Right atrium auricular region (tissue), 2 donors: ENCODE measurements around the gene TUBE1. TPM values are rescaled to one million over a fixed set of nuclear protein-coding genes. Genes with fewer than 3 reads are reported as not detected.
"Not testable (repeated sequence)": the region's sequence is repeated elsewhere in the genome, so short reads cannot be mapped to it uniquely, and the experiment has no call there.

Experiments used
- DNase-seq: peaks from one replicate; pipeline ENCODE4 v3.0.0-alpha.2; 2019; ENCODE audit warnings: low spot score
- H3K27ac ChIP-seq, 2 donors: fragments of 200-600 bp; sonication (generic); 1 replicate in 1 of 2; 2 replicates in 1 of 2; pipeline ENCODE4 v1.5.1; 2016 to 2019
- H3K27me3 ChIP-seq, 2 donors: fragments of 200-600 bp; sonication (generic); one replicate each; pipeline versions ENCODE4 v1.5.1 to v1.6.0; 2017 to 2019
- H3K36me3 ChIP-seq: fragments of 200-600 bp; sonication (generic); one replicate; pipeline ENCODE4 v1.5.1; 2016
- H3K4me1 ChIP-seq, 2 donors: fragments of 200-600 bp; sonication (generic); one replicate each; pipeline versions ENCODE4 v1.5.1 to v1.6.0; 2017 to 2019
- H3K4me3 ChIP-seq, 2 donors: fragments of 200-600 bp; sonication (generic); 1 replicate in 1 of 2; 2 replicates in 1 of 2; pipeline ENCODE4 v1.5.1; 2017 to 2019; ENCODE audit warnings: mild to moderate bottlenecking in 1 of 2, moderate library complexity in 1 of 2
- H3K9me3 ChIP-seq, 2 donors: fragments of 200-600 bp; sonication (generic); one replicate each; pipeline ENCODE4 v1.5.1; 2019
- CTCF ChIP-seq, 2 donors: fragments of 200-600 bp; sonication (generic); IDR thresholded peaks; one replicate each; pipeline ENCODE4 v1.5.1; 2019; ENCODE audit warnings: antibody characterized with exemption in 2 of 2
- total RNA-seq, 2 donors: library from RNA; depleted of rRNA; stranded (reverse); fragments of >200 nt; gene quantifications; one replicate each; pipeline ENCODE4 v1.1.0, GENCODE V29; 2016

Gene TUBE1
- total RNA-seq, 2 donors from 2014 or later = 19.0 to 32.3 TPM

- no peak overlapping the region for H3K4me3 ChIP-seq
These were observed 36.9 kb downstream of the TUBE1 start for GRCh38 chr6:112050429-112050828.

GRCh38 chr6:112049996-112050395 is 37.3 kb downstream of the TUBE1 start:
- H3K4me3 ChIP-seq = no peak overlapping the region
- H3K27me3 ChIP-seq = no peaks in the 10 kb centered on the region
- H3K4me1 ChIP-seq = no peaks in the 10 kb centered on the region
- H3K36me3 ChIP-seq = no peaks in the 10 kb centered on the region
- TF ChIP-seq CTCF (IDR thresholded peaks at IDR 0.05) = no peak
- DNase-seq = no peak
- no peaks in the 10 kb centered on the region for H3K9me3 ChIP-seq
- no peak overlapping the region for H3K27ac ChIP-seq

More at GRCh38 chr6:112050429-112050828, 36.9 kb downstream of the TUBE1 start:
- Histone ChIP-seq H3K4me1 (no peaks in the 10 kb centered on the region), H3K9me3 (no peaks in the 10 kb centered on the region), H3K27me3 (no peaks in the 10 kb centered on the region), H3K36me3 (no peaks in the 10 kb centered on the region), H3K27ac (no peak overlapping the region)
- DNase-seq = no peak
- TF ChIP-seq CTCF (IDR thresholded peaks at IDR 0.05) = no peak

GRCh38 chr6:112049026-112049799 is 38.1 kb downstream of the TUBE1 start:
- H3K27me3 ChIP-seq = no peaks in the 10 kb centered on the region
- DNase-seq = no peak
- H3K4me1 ChIP-seq = no peaks in the 10 kb centered on the region
- no peaks in the 10 kb centered on the region for H3K36me3 ChIP-seq
- no peak for TF ChIP-seq CTCF (IDR thresholded peaks at IDR 0.05)
- no peak overlapping the region for H3K4me3 ChIP-seq
- no peaks in the 10 kb centered on the region for H3K9me3 ChIP-seq
- no peak overlapping the region for H3K27ac ChIP-seq

- not testable (repeated sequence) for H3K36me3 ChIP-seq, H3K27ac ChIP-seq, H3K9me3 ChIP-seq, H3K4me1 ChIP-seq, H3K4me3 ChIP-seq, H3K27me3 ChIP-seq, DNase-seq
These were observed 39.8 kb downstream of the TUBE1 start for GRCh38 chr6:112047523-112047922.

GRCh38 chr6:112044856-112045255 is 42.4 kb downstream of the TUBE1 start:
- Histone ChIP-seq H3K27ac (no peak overlapping the region), H3K4me3 (no peak overlapping the region), H3K36me3 (no peaks in the 10 kb centered on the region), H3K27me3 (no peaks in the 10 kb centered on the region), H3K4me1 (no peaks in the 10 kb centered on the region), H3K9me3 (no peaks in the 10 kb centered on the region)
- no peak for TF ChIP-seq CTCF (IDR thresholded peaks at IDR 0.05)
- DNase-seq = no peak

- Histone ChIP-seq H3K27ac (no peak overlapping the region), H3K4me1 (no peaks in the 10 kb centered on the region), H3K36me3 (no peaks in the 10 kb centered on the region), H3K27me3 (no peaks in the 10 kb centered on the region), H3K9me3 (no peaks in the 10 kb centered on the region), H3K4me3 (no peak overlapping the region)
- no peak for DNase-seq
- TF ChIP-seq CTCF (IDR thresholded peaks at IDR 0.05) = no peak
These were observed 43.1 kb downstream of the TUBE1 start for GRCh38 chr6:112044196-112044595.
